Activated CD4-positive, alpha-beta T cell treated with anti-CD3 and anti-CD28 coated beads for 24 hours (primary cell): ENCODE results near the gene ZNF586.
"Not testable (repeated sequence)": the region's sequence is repeated elsewhere in the genome, so short reads cannot be mapped to it uniquely, and the experiment has no call there.

Experiments used
- DNase-seq, 2 donors: peaks; one replicate each; pipeline ENCODE4 v3.0.0-alpha.2; 2020; ENCODE audit warnings: low read depth in 2 of 2

The ZNF586 gene

DNA sequence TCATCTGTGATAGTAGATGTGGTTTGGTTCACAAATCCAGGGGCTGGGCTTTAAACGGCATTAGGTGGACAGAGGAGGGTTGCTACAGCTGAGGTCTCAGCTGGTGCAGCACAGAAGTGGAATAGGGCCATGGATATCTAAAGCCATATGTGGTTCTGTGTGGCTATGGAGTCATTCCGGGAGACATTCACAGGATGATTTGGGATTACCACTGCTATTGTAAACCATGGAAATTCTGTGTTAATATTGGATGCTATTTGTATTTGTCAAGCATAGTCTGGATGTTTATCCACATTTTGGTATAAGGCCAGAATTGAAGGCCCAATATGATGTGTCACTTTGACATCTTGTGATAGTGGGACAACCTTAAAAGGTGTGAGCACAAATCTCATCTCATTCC is 53.7 kb downstream of the ZNF586 start:
- DNase-seq, result not testable (repeated sequence)

DNA sequence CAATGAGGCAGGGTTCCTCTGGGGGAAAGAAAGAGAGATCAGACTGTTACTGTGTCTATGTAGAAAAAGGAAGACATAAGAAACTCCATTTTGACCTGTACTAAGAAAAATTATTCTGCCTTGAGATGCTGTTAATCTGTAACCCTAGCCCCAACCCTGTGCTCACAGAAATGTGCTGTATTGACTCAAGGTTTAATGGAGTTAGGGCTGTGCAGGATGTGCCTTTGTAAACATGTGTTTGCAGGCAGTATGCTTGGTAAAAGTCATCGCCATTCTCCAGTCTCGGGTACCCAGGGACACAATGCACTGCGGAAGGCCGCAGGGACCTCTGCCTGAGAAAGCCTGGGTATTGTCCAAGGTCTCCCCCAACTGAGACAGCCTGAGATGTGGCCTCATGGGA is 54.1 kb downstream of the ZNF586 start:
- not testable (repeated sequence) for DNase-seq

DNA sequence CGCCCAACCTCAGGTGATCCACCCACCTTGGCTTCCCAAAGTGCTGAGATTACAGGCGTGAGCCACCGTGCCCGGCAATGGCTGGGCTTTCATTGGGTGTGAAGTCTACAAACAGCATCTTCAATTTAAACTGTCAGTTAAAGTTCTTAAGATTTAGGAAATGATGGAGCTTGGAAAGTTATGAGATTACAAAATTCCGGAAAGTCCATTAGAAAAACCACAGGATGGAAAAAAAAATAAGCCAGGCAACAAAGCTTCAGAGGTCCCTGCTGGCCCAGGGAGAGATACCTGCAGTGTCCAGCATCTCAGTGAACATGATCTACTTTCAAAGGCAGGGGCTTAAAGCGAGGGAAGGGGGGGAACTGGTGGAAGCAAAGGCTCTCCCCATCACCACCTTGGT is 56.0 kb downstream of the ZNF586 start:
- DNase-seq, result no peak

DNA sequence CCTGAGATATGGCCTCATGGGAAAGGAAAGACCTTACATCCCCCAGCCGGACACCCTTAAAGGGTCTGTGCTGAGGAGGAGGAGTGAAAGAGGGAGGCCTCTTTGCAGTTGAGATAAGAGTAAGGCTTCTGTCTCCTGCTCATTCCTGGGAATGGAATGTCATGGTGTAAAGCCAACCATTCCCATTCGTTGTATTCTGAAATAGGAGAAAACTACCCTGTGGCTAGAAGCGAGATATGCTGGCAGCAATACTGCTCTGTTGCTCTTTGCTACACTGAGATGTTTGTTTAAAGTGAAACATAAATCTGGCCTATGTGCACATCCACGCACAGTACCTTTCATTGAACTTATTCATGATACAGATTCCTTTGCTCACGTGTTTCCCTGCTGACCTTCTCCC is 59.8 kb downstream of the ZNF586 start:
- no peak for DNase-seq

DNA sequence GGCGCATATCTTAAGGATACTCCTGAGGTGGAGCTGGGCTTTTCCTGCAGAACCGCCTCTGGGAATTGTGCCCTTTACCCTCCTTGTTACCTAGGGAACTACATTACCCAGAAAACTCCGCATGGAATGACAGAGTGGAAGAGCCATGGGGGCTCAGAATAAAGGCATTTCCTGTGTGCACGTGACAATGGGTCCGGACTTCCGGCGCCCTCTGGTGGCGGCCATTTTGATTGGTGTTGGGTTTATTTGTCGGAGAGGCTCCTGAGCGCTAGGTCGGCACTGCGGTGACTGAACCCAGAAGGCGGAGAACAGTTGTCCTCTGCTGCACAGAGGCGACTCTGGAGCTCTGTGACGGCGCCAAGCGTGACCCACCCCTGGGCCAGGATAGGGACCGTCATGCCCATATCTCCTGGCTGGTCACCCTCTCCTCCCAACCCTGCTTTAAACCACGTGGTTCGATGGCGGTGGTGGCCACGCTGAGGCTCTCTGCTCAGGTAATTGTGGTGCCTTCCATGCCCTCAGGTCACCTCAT is 60.7 kb downstream of the ZNF586 start, which contains the start of gene ZNF587B:
TSS of gene ZNF587B (plus strand) at position 229 of the 532 bp plus-strand sequence. CDS start at position 459, 230 bp downstream.
- no peak for DNase-seq
